ENCODE results near the gene NLRC5. TPM values are rescaled to one million over a fixed set of nuclear protein-coding genes. Genes with fewer than 3 reads are reported as not detected.

Gene NLRC5
- total and polyA plus RNA-seq, 2 donors (not counting 3 experiments of a cell fraction or from before 2014, with no cell fraction given): 7.4 to 26.3 TPM

GRCh38 chr16:57036945-57037344, 47.6 kb downstream of the NLRC5 start:
- H2AFZ ChIP-seq (ENCODE audit: low read depth, low read length): no peak overlapping the region
- dilution Hi-C loops (cut with MboI; ENCODE audit: extremely low pct_ligation_motif_present, low sequenced_read_pairs): no loop called here
- no peaks in the 10 kb centered on the region for H4K20me1 ChIP-seq (replicated peaks; ENCODE audit: control insufficient read depth, extremely low read depth, insufficient read depth, low read length)
- H3K9ac ChIP-seq (replicated peaks; ENCODE audit: extremely low read depth, insufficient read depth, low read length): no peak overlapping the region
- H3K27ac ChIP-seq (ENCODE audit: insufficient read depth, low read depth, low read length): no peak overlapping the region
- ChIA-PET POLR2A (no interaction called here), CTCF (interaction anchor here (1.8 kb wide), 1 partner anchor 9 kb away, joined by 5 read pairs; no protein-coding TSS in a partner anchor)
- intact Hi-C loops (cut with micrococcal nuclease): no loop called here
- no peaks in the 10 kb centered on the region for H3K9me3 ChIP-seq (replicated peaks; ENCODE audit: control insufficient read depth, insufficient read depth, low read length)
- H3K79me2 ChIP-seq (ENCODE audit: control insufficient read depth, insufficient read depth, low read length): no peaks in the 10 kb centered on the region
- H3K36me3 ChIP-seq (ENCODE audit: control insufficient read depth in 2 of 2, extremely low read depth in 1 of 2, insufficient read depth in 2 of 2, low read length in 2 of 2): no peaks in the 10 kb centered on the region
- H3K27me3 ChIP-seq (ENCODE audit: control insufficient read depth in 2 of 2, insufficient read depth in 2 of 2, low read length in 2 of 2): no peaks in the 10 kb centered on the region
- H3K9me1 ChIP-seq (replicated peaks; ENCODE audit: control insufficient read depth, extremely low read depth, insufficient read depth, low read length): no peaks in the 10 kb centered on the region
- H3K4me1 ChIP-seq (ENCODE audit: control insufficient read depth, extremely low read depth, insufficient read depth, low read length): peaks cover 5% of the 10 kb centered on the region
- BruUV-seq (replicated peaks): no TSS peak
- H3K4me3 ChIP-seq (replicated peaks in 1 of 3; ENCODE audit: insufficient read depth in 1 of 3, low read depth in 1 of 3, low read length in 3 of 3): no peak overlapping the region
- FAIRE-seq: no peak
- TF ChIP-seq FOS (IDR thresholded peaks at IDR 0.05; ENCODE audit: borderline replicate concordance, insufficient read depth, low read length): no peak
- TF ChIP-seq POLR2AphosphoS5 (IDR thresholded peaks at IDR 0.05; ENCODE audit: insufficient read depth, low read depth, low read length): no peak
- TF ChIP-seq MYC (IDR thresholded peaks at IDR 0.05; ENCODE audit: low read depth, low read length): no peak
- no peak overlapping the region for H3K4me2 ChIP-seq (ENCODE audit: insufficient read depth, low read length)
- DNase-seq (ENCODE audit: low read depth, low spot score): no peak

- Histone ChIP-seq H3K9ac (replicated peaks; ENCODE audit: extremely low read depth, insufficient read depth, low read length) (no peak overlapping the region), H3K9me3 (replicated peaks; ENCODE audit: control insufficient read depth, insufficient read depth, low read length) (no peaks in the 10 kb centered on the region), H3K27ac (ENCODE audit: insufficient read depth, low read depth, low read length) (no peak overlapping the region), H3K79me2 (ENCODE audit: control insufficient read depth, insufficient read depth, low read length) (no peaks in the 10 kb centered on the region), H3K9me1 (replicated peaks; ENCODE audit: control insufficient read depth, extremely low read depth, insufficient read depth, low read length) (no peaks in the 10 kb centered on the region), H3K4me1 (ENCODE audit: control insufficient read depth, extremely low read depth, insufficient read depth, low read length) (peaks cover 5% of the 10 kb centered on the region), H3K4me3 (replicated peaks in 1 of 3; ENCODE audit: insufficient read depth in 1 of 3, low read depth in 1 of 3, low read length in 3 of 3) (no peak overlapping the region), H3K27me3 (ENCODE audit: control insufficient read depth in 2 of 2, insufficient read depth in 2 of 2, low read length in 2 of 2) (no peaks in the 10 kb centered on the region), H3K4me2 (ENCODE audit: insufficient read depth, low read length) (no peak overlapping the region), H2AFZ (ENCODE audit: low read depth, low read length) (no peak overlapping the region), H3K36me3 (ENCODE audit: control insufficient read depth in 2 of 2, extremely low read depth in 1 of 2, insufficient read depth in 2 of 2, low read length in 2 of 2) (no peaks in the 10 kb centered on the region), H4K20me1 (replicated peaks; ENCODE audit: control insufficient read depth, extremely low read depth, insufficient read depth, low read length) (no peaks in the 10 kb centered on the region)
- no peak for DNase-seq (ENCODE audit: low read depth, low spot score)
- dilution Hi-C loops (cut with MboI; ENCODE audit: extremely low pct_ligation_motif_present, low sequenced_read_pairs) (no loop called here), intact Hi-C loops (cut with micrococcal nuclease) (no loop called here)
- no TSS peak for BruUV-seq (replicated peaks)
- CTCF ChIA-PET: interaction anchor here (1.4 to 1.8 kb wide), 3 partner anchors 8 to 10 kb away, joined by 3 to 6 read pairs (median 5); no protein-coding TSS in a partner anchor
- POLR2A ChIA-PET: no interaction called here
- FAIRE-seq: peak; percentile 52
- TF ChIP-seq POLR2AphosphoS5 (IDR thresholded peaks at IDR 0.05; ENCODE audit: insufficient read depth, low read depth, low read length) (no peak), FOS (IDR thresholded peaks at IDR 0.05; ENCODE audit: borderline replicate concordance, insufficient read depth, low read length) (no peak), MYC (IDR thresholded peaks at IDR 0.05; ENCODE audit: low read depth, low read length) (no peak), CTCF (IDR thresholded peaks at IDR 0.05; ENCODE audit: extremely low read depth in 1 of 2, insufficient read depth in 1 of 2, low read depth in 1 of 2, low read length in 2 of 2) (no peak)
These were observed 48.8 kb downstream of the NLRC5 start for GRCh38 chr16:57038166-57038565.

All from endothelial cell of umbilical vein (primary cell).